H9 (cell line): ENCODE data around the gene FAM13A. TPM values are rescaled to one million over a fixed set of nuclear protein-coding genes. Genes with fewer than 3 reads are reported as not detected.

Experiments
- DNase-seq: peaks from one replicate; pipeline ENCODE4 v3.0.0-alpha.2; 2017
- H2AFZ ChIP-seq: one replicate; pipeline ENCODE4 v1.6.1; 2013; ENCODE audit warnings: mild to moderate bottlenecking, low read length, control low read depth, moderate library complexity
- H2AK5ac ChIP-seq: 2 replicates; pipeline ENCODE4 v1.6.1; 2013; ENCODE audit warnings: low read length, control low read depth, mixed read lengths; ENCODE audit not compliant: insufficient read length
- H2BK120ac ChIP-seq: one replicate; pipeline ENCODE4 v1.6.1; 2013; ENCODE audit warnings: low read depth, mild to moderate bottlenecking, low read length, control low read depth, inconsistent platforms; ENCODE audit not compliant: poor library complexity, severe bottlenecking
- H2BK12ac ChIP-seq: 2 replicates; pipeline ENCODE4 v1.6.1; 2013; ENCODE audit warnings: low read length, control low read depth, mixed read lengths, low read depth; ENCODE audit not compliant: insufficient read length
- H2BK15ac ChIP-seq: 2 replicates; pipeline ENCODE4 v1.6.1; 2013; ENCODE audit warnings: low read depth, low read length, control low read depth
- H2BK20ac ChIP-seq: one replicate; pipeline ENCODE4 v1.6.1; 2013; ENCODE audit warnings: low read depth, mild to moderate bottlenecking, low read length, control low read depth, inconsistent platforms; ENCODE audit not compliant: poor library complexity, severe bottlenecking
- H2BK5ac ChIP-seq: 2 replicates; pipeline ENCODE4 v1.6.1; 2013; ENCODE audit warnings: low read length, control low read depth, mixed read lengths; ENCODE audit not compliant: insufficient read length
- H3K14ac ChIP-seq: 2 replicates; pipeline ENCODE4 v1.6.1; 2013; ENCODE audit warnings: low read length, control low read depth; ENCODE audit not compliant: insufficient read depth
- H3K18ac ChIP-seq: 2 replicates; pipeline ENCODE4 v1.6.1; 2013; ENCODE audit warnings: low read depth, mild to moderate bottlenecking, mixed read lengths, low read length, control low read depth; ENCODE audit not compliant: insufficient read length
- H3K23ac ChIP-seq: 2 replicates; pipeline ENCODE4 v1.6.1; 2013; ENCODE audit warnings: low read length, control low read depth, mixed read lengths, low read depth; ENCODE audit not compliant: insufficient read length
- H3K23me2 ChIP-seq: 2 replicates; pipeline ENCODE4 v1.6.1; 2013; ENCODE audit warnings: low read depth, mild to moderate bottlenecking, mixed read lengths, low read length, control low read depth; ENCODE audit not compliant: insufficient read length, poor library complexity, severe bottlenecking
- H3K27ac ChIP-seq: 2 replicates; pipeline ENCODE4 v1.5.1; 2013; ENCODE audit warnings: low read length, control low read depth, mixed read lengths, low read depth; ENCODE audit not compliant: insufficient read length
- H3K27me3 ChIP-seq: 2 replicates; pipeline ENCODE4 v1.6.1; 2013; ENCODE audit warnings: low read length, control low read depth, inconsistent platforms; ENCODE audit not compliant: insufficient read depth
- H3K4ac ChIP-seq: 2 replicates; pipeline ENCODE4 v1.6.1; 2013; ENCODE audit warnings: low read depth, mild to moderate bottlenecking, control low read depth, inconsistent platforms, low read length, moderate library complexity
- H3K4me1 ChIP-seq: 2 replicates; pipeline ENCODE4 v1.6.1; 2013; ENCODE audit warnings: low read length, control low read depth, inconsistent platforms; ENCODE audit not compliant: insufficient read depth
- H3K4me2 ChIP-seq: 2 replicates; pipeline ENCODE4 v1.6.1; 2013; ENCODE audit warnings: low read length, control low read depth, mixed read lengths; ENCODE audit not compliant: insufficient read length, insufficient read depth
- H3K56ac ChIP-seq: 2 replicates; pipeline ENCODE4 v1.6.1; 2013; ENCODE audit warnings: low read depth, mild to moderate bottlenecking, mixed read lengths, low read length, control low read depth; ENCODE audit not compliant: insufficient read length
- H3K79me1 ChIP-seq: 2 replicates; pipeline ENCODE4 v1.6.1; 2013; ENCODE audit warnings: low read depth, mild to moderate bottlenecking, moderate library complexity, low read length, control low read depth, inconsistent platforms; ENCODE audit not compliant: insufficient read depth, poor library complexity, severe bottlenecking
- H3K79me2 ChIP-seq: 2 replicates; pipeline ENCODE4 v1.6.1; 2013; ENCODE audit warnings: low read length, control low read depth, inconsistent platforms; ENCODE audit not compliant: insufficient read depth
- H3K9ac ChIP-seq: 2 replicates; pipeline ENCODE4 v1.6.1; 2013; ENCODE audit warnings: low read length, control low read depth, mixed read lengths; ENCODE audit not compliant: insufficient read length; ENCODE audit errors: extremely low read depth
- H3K9me3 ChIP-seq: one replicate; pipeline ENCODE4 v1.6.1; 2013; ENCODE audit warnings: low read depth, low read length, inconsistent platforms; ENCODE audit not compliant: control insufficient read depth
- H3T11ph ChIP-seq: one replicate; pipeline ENCODE4 v1.6.1; 2013; ENCODE audit warnings: mild to moderate bottlenecking, low read length, control low read depth, inconsistent platforms
- H4K20me1 ChIP-seq: one replicate; pipeline ENCODE4 v1.6.1; 2013; ENCODE audit not compliant: control insufficient read depth, insufficient read length, insufficient read depth
- H4K5ac ChIP-seq: 2 replicates; pipeline ENCODE4 v1.6.1; 2013; ENCODE audit warnings: low read depth, mild to moderate bottlenecking, mixed read lengths, low read length, control low read depth; ENCODE audit not compliant: insufficient read length
- H4K8ac ChIP-seq: replicated peaks from 2 replicates; pipeline ENCODE4 v1.6.1; 2013; ENCODE audit warnings: low read length, control low read depth, mixed read lengths, low read depth; ENCODE audit not compliant: insufficient read length
- H4K91ac ChIP-seq: 2 replicates; pipeline ENCODE4 v1.6.1; 2013; ENCODE audit warnings: low read depth, mild to moderate bottlenecking, moderate library complexity, mixed read lengths, low read length, control low read depth; ENCODE audit not compliant: insufficient read length
- H3K27ac Mint-ChIP-seq, 3 experiments: 2 replicates in 2 of 3; 3 replicates in 1 of 3; pipeline ENCODE4 v1.8.0; 2020 to 2021; ENCODE audit warnings: mixed read lengths in 3 of 3, mild to moderate bottlenecking in 1 of 3, moderate library complexity in 1 of 3
- H3K27me3 Mint-ChIP-seq: 2 replicates; pipeline ENCODE4 v1.8.0; 2021; ENCODE audit warnings: low read depth, mild to moderate bottlenecking, moderate library complexity, mixed read lengths
- H3K36me3 Mint-ChIP-seq, 3 experiments: 2 replicates in 2 of 3; 3 replicates in 1 of 3; pipeline ENCODE4 v1.8.0; 2020 to 2021; ENCODE audit warnings: low read depth in 3 of 3, mixed read lengths in 3 of 3; ENCODE audit not compliant: insufficient read depth in 1 of 3
- H3K4me1 Mint-ChIP-seq, 2 experiments: 2 replicates each; pipeline ENCODE4 v1.8.0; 2020; ENCODE audit warnings: mixed read lengths in 2 of 2
- H3K4me3 Mint-ChIP-seq, 2 experiments: 2 replicates in 1 of 2; 3 replicates in 1 of 2; pipeline ENCODE4 v1.8.0; 2020 to 2021; ENCODE audit warnings: mild to moderate bottlenecking in 2 of 2, mixed read lengths in 2 of 2, moderate library complexity in 1 of 2
- H3K9me3 Mint-ChIP-seq, 2 experiments: 2 replicates in 1 of 2; 3 replicates in 1 of 2; pipeline ENCODE4 v1.8.0; 2020; ENCODE audit warnings: mild to moderate bottlenecking in 2 of 2, mixed read lengths in 2 of 2, moderate library complexity in 1 of 2
- total RNA-seq: library from RNA; stranded (reverse); gene quantifications from 2 replicates; pipeline ENCODE4 v1.2.1, GENCODE V29; 2021
- TF ChIP-seq, protein P1 (sequence below): fragments of 200-600 bp; sonication (generic); conservative IDR thresholded peaks from 3 replicates; pipeline ENCODE4 v1.8.0; 2021; ENCODE audit warnings: antibody characterized with exemption, mild to moderate bottlenecking

FAM13A gene
- total RNA-seq, 1 experiment from 2014 or later, result 12.7 TPM

GRCh38 chr4:88969271-88969670, 87.7 kb downstream of the FAM13A start:
- Mint-ChIP-seq H3K4me1 (no peaks in the 10 kb centered on the region; a peak in 1 of 4 replicates), H3K36me3 (no peaks in the 10 kb centered on the region; a peak in 1 of 7 replicates), H3K27ac (peak overlapping the region in 1 of 3 experiments; percentile 17; a peak in 1 of 7 replicates), H3K4me3 (no peak overlapping the region), H3K9me3 (no peaks in the 10 kb centered on the region), H3K27me3 (no peaks in the 10 kb centered on the region)
- Histone ChIP-seq H3T11ph (no peak overlapping the region), H2BK120ac (no peak overlapping the region), H3K79me2 (no peaks in the 10 kb centered on the region), H3K18ac (no peak overlapping the region), H3K23ac (no peak overlapping the region), H2BK5ac (no peak overlapping the region), H2BK20ac (no peak overlapping the region), H2AFZ (no peak overlapping the region), H3K9me3 (no peaks in the 10 kb centered on the region), H3K9ac (no peak overlapping the region), H3K4me2 (no peak overlapping the region), H3K23me2 (no peaks in the 10 kb centered on the region), H3K56ac (no peak overlapping the region), H2BK15ac (no peak overlapping the region), H3K4ac (no peak overlapping the region), H4K91ac (no peak overlapping the region), H3K4me1 (no peaks in the 10 kb centered on the region), H3K27ac (no peak overlapping the region), H3K27me3 (no peaks in the 10 kb centered on the region), H4K8ac (no peak overlapping the region), H4K5ac (no peak overlapping the region), H2BK12ac (no peak overlapping the region), H3K14ac (no peak overlapping the region), H3K79me1 (no peaks in the 10 kb centered on the region), H4K20me1 (no peaks in the 10 kb centered on the region), H2AK5ac (no peak overlapping the region)
- DNase-seq, result no peak
- TF ChIP-seq, protein P1, sequence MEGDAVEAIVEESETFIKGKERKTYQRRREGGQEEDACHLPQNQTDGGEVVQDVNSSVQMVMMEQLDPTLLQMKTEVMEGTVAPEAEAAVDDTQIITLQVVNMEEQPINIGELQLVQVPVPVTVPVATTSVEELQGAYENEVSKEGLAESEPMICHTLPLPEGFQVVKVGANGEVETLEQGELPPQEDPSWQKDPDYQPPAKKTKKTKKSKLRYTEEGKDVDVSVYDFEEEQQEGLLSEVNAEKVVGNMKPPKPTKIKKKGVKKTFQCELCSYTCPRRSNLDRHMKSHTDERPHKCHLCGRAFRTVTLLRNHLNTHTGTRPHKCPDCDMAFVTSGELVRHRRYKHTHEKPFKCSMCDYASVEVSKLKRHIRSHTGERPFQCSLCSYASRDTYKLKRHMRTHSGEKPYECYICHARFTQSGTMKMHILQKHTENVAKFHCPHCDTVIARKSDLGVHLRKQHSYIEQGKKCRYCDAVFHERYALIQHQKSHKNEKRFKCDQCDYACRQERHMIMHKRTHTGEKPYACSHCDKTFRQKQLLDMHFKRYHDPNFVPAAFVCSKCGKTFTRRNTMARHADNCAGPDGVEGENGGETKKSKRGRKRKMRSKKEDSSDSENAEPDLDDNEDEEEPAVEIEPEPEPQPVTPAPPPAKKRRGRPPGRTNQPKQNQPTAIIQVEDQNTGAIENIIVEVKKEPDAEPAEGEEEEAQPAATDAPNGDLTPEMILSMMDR, result no peak
